GM06990 (cell line): Measurements from ENCODE around the gene S100A3.

Source experiments
- DNase-seq: peaks from one replicate; pipeline ENCODE4 v3.0.0-alpha.2; 2011; ENCODE audit not compliant: insufficient read length; ENCODE audit errors: extremely low read depth
- H3K27me3 ChIP-seq: replicated peaks from 2 replicates; pipeline ENCODE4 v1.6.0; 2011; ENCODE audit warnings: low read length; ENCODE audit not compliant: control insufficient read depth, insufficient read depth
- H3K36me3 ChIP-seq: 2 replicates; pipeline ENCODE4 v1.5.1; 2011; ENCODE audit warnings: low read length; ENCODE audit not compliant: control insufficient read depth, insufficient read depth
- H3K4me3 ChIP-seq: replicated peaks from 2 replicates; pipeline ENCODE4 v1.5.1; 2011; ENCODE audit warnings: low read depth, mild to moderate bottlenecking, control low read depth, low read length
- CTCF ChIP-seq: IDR thresholded peaks from 2 replicates; pipeline ENCODE4 v1.5.1; 2011; ENCODE audit warnings: low read length, control low read depth, mild to moderate bottlenecking, inconsistent platforms; ENCODE audit not compliant: insufficient read depth, poor library complexity, severe bottlenecking

Gene S100A3

GRCh38 chr1:153544453-153545066, 4.5 kb downstream of the S100A3 start:
- Histone ChIP-seq H3K27me3 (no peaks in the 10 kb centered on the region; the same call in 1 of the 2 replicates), H3K36me3 (no peaks in the 10 kb centered on the region), H3K4me3 (no peak overlapping the region)
- DNase-seq: no peak
- no peak for TF ChIP-seq CTCF

GRCh38 chr1:153543736-153544135, 5.3 kb downstream of the S100A3 start:
- no peaks in the 10 kb centered on the region; the same call in 1 of the 2 replicates for H3K27me3 ChIP-seq
- no peak overlapping the region for H3K4me3 ChIP-seq
- no peaks in the 10 kb centered on the region for H3K36me3 ChIP-seq
- TF ChIP-seq CTCF: no peak
- DNase-seq: no peak

- H3K27me3 ChIP-seq: no peaks in the 10 kb centered on the region; the same call in 1 of the 2 replicates
- H3K36me3 ChIP-seq: no peaks in the 10 kb centered on the region
- DNase-seq: no peak
- TF ChIP-seq CTCF: no peak
- no peak overlapping the region for H3K4me3 ChIP-seq
Observed at GRCh38 chr1:153542956-153543711, 5.9 kb downstream of the S100A3 start.

DNA sequence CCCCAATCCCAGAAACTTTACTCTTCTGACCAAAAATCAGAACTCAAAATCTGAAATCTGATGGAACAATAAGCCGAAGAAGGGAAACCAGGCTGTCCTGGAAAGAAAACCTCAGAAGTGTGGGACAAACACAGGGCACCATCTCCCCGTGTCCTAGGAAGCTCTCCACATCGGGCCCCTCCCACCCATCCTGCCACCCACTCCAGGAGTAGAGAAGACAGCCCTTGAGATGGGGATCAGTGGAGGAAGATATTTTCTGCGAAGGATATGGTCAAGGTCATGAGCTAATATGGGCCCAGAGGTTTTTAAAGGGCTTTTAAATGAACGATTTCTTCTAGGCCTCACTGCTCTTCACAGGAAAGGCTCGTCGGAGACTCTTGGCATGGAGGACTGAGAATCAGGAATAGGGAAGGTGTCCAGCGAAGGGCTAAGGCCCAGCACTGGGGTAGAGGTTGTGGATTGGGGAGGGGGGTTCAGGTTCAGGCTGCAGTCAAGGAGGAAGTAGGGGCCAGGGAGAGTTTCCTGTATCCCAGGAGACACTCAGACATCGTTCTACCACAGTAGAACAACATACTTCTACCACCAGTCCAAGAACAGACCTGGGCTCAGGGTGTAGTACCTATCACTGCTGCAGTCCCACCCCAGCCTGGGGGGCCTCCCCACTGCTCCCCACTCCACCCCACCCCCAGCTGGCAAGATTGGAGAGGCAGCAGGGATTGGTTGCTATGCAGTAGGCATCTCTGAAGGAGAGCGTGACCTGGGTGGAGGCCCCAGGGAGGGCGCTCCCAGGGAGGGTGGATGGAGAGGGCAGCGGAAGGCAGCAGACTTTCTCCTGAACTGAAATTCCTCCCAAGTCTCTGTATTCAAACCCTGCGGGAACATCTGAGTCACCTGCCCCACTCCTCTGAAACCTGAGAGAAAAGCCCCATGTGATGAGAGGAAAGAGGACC, 7.1 kb downstream of the S100A3 start:
- H3K4me3 ChIP-seq: no peak overlapping the region
- TF ChIP-seq CTCF: no peak
- no peak for DNase-seq
- H3K27me3 ChIP-seq: no peaks in the 10 kb centered on the region
- no peaks in the 10 kb centered on the region for H3K36me3 ChIP-seq

DNA sequence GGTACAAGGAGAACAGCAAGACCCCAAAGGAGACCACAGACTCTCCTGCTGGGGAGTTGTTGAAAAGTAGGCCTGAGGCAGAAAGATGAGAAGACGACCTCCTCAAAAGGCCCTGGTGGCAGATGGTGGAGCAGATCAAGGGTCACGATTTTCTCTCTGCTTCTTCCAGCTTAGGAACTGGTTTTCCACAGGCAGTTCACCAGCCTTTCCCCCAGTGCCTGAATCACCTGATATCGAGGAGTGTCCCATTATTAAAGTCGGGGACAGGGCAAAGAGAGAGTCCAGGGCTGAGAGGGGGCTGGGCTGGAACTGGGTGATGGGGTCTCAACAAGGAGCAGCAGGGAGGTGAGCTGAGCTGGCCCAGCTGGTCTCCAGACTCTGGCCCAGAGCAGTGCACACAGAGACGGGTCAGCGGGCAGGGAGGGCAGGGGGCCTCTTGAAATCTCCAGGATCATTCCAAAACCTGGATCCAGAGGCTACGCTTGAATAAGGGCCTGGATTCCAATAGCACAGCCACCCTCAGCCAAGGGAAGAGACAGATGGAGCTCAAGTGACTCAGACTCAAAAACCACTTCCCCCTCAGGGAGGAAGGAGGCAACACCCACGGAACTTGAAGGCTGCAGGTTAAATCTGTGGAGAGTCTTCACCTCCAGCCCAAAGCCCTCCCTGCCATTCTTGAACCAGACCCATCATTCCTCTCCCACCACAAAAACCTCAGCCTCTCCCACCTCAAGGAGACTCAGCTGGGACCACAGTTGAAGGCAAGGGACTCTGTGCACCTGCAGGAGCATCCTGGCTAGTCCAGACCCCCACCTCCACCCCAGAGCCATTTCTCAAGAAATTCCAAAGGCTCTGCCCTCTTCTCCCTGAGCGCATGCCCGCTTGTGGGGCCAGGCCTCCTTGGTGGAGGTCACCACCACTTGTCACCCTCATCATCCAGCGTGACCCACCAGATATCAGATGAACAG, 8.4 kb downstream of the S100A3 start, which contains the start of gene S100A5:
TSS of gene S100A5 (minus strand) at position 541 of the 968 bp plus-strand sequence. CDS start 743 bp downstream, outside the sequence.
- no peak for DNase-seq
- no peak within 1 kb of the TSS for H3K4me3 ChIP-seq
- no peaks in the 10 kb centered on the region for H3K27me3 ChIP-seq
- H3K36me3 ChIP-seq: no peaks in the 10 kb centered on the region
- no peak for TF ChIP-seq CTCF
